ENCODE data around the gene GBF1.

- TF ChIP-seq CTCF (IDR thresholded peaks at IDR 0.05) (no peak), POLR2AphosphoS5 (IDR thresholded peaks at IDR 0.05) (no peak)
Observed at GRCh38 chr10:102241032-102241443, 4.3 kb upstream of the GBF1 start.

Data from gastroesophageal sphincter (tissue), 3 donors.